Ascending aorta (tissue), 2 donors: ENCODE measurements around the gene ITGB5. TPM values are rescaled to one million over a fixed set of nuclear protein-coding genes. Genes with fewer than 3 reads are reported as not detected.
A peak's percentile ranks its signal among the peaks of the same experiment; 100 is the strongest.

ENCODE experiments used
- DNase-seq, 2 donors: peaks; one replicate each; pipeline ENCODE4 v3.0.0-alpha.2; 2019; ENCODE audit warnings: low spot score in 2 of 2
- H3K27ac ChIP-seq, 2 donors: fragments of 200-600 bp; sonication (generic); one replicate each; pipeline ENCODE4 v1.5.1; 2016 to 2017; ENCODE audit warnings: mild to moderate bottlenecking in 1 of 2
- H3K27me3 ChIP-seq: fragments of 200-600 bp; sonication (generic); one replicate; pipeline ENCODE4 v1.5.1; 2017
- H3K36me3 ChIP-seq, 2 donors: fragments of 200-600 bp; sonication (generic); one replicate each; pipeline ENCODE4 v1.5.1; 2016
- H3K4me1 ChIP-seq, 2 donors: fragments of 200-600 bp; sonication (generic); one replicate each; pipeline ENCODE4 v1.5.1; 2016 to 2017; ENCODE audit warnings: mild to moderate bottlenecking in 1 of 2
- H3K4me3 ChIP-seq, 2 donors: fragments of 200-600 bp; sonication (generic); one replicate each; pipeline ENCODE4 v1.5.1; 2016 to 2017; ENCODE audit warnings: mild to moderate bottlenecking in 1 of 2
- H3K9me3 ChIP-seq, 2 donors: fragments of 200-600 bp; sonication (generic); one replicate each; pipeline ENCODE4 v1.5.1; 2016
- CTCF ChIP-seq, 3 experiments: fragments of 200-600 bp in 2 of 3; fragments of 450-650 bp in 1 of 3; sonication (generic) in 2 of 3; IDR thresholded peaks; one replicate each; pipeline ENCODE4 v1.5.1; 2016 to 2019; ENCODE audit warnings: antibody characterized with exemption in 3 of 3, mild to moderate bottlenecking in 1 of 3, moderate library complexity in 1 of 3
- intact Hi-C: fragments of 100-400 bp; cut with DNase I; formaldehyde crosslinking; loops from one replicate; pipeline ENCODE4 v1.15.1; 2023
- total RNA-seq: library from RNA; depleted of rRNA; stranded (reverse); fragments of >200 nt; gene quantifications from one replicate; pipeline ENCODE4 v1.1.0, GENCODE V29; 2016

ITGB5 gene
- total RNA-seq, 1 donor from 2014 or later: 595 TPM

- Histone ChIP-seq H3K27ac (peak overlapping the region; percentile 71 to 80), H3K27me3 (no peaks in the 10 kb centered on the region), H3K9me3 (no peaks in the 10 kb centered on the region), H3K4me1 (peaks cover 9 to 49% of the 10 kb centered on the region in 2 donors), H3K36me3 (peaks cover 6 to 15% of the 10 kb centered on the region in 2 donors), H3K4me3 (no peak overlapping the region)
- no peak for TF ChIP-seq CTCF (IDR thresholded peaks at IDR 0.05)
- intact Hi-C loops: no loop called here
- DNase-seq: peak in 1 of 2 donors; percentile 78
These were observed 28.1 kb downstream of the ITGB5 start for GRCh38 chr3:124859025-124859424.

GRCh38 chr3:124858275-124858674 lies 28.9 kb downstream of the ITGB5 start:
- intact Hi-C loops: no loop called here
- H3K36me3 ChIP-seq: peaks cover 6 to 15% of the 10 kb centered on the region in 2 donors
- peak overlapping the region; percentile 71 to 80 for H3K27ac ChIP-seq
- H3K9me3 ChIP-seq: no peaks in the 10 kb centered on the region
- H3K27me3 ChIP-seq: no peaks in the 10 kb centered on the region
- no peak for TF ChIP-seq CTCF (IDR thresholded peaks at IDR 0.05)
- no peak overlapping the region for H3K4me3 ChIP-seq
- H3K4me1 ChIP-seq: peaks cover 9 to 47% of the 10 kb centered on the region in 2 donors
- DNase-seq: peak in 1 of 2 donors; percentile 5

GRCh38 chr3:124856677-124857076 lies 30.5 kb downstream of the ITGB5 start:
- Histone ChIP-seq H3K27ac (peak overlapping the region in 1 of 2 donors; percentile 80), H3K4me3 (no peak overlapping the region), H3K9me3 (no peaks in the 10 kb centered on the region), H3K4me1 (peaks cover 9 to 49% of the 10 kb centered on the region in 2 donors), H3K27me3 (no peaks in the 10 kb centered on the region), H3K36me3 (peaks cover 6 to 15% of the 10 kb centered on the region in 2 donors)
- TF ChIP-seq CTCF (IDR thresholded peaks at IDR 0.05): no peak
- DNase-seq: peak in 1 of 2 donors; percentile 2
- intact Hi-C loops: no loop called here

GRCh38 chr3:124854009-124854408 lies 33.2 kb downstream of the ITGB5 start:
- intact Hi-C loops: no loop called here
- no peak overlapping the region for H3K4me3 ChIP-seq
- no peaks in the 10 kb centered on the region for H3K9me3 ChIP-seq
- peaks cover 6 to 11% of the 10 kb centered on the region in 2 donors for H3K36me3 ChIP-seq
- H3K4me1 ChIP-seq: peaks cover 10 to 46% of the 10 kb centered on the region in 2 donors
- DNase-seq: no peak
- no peak for TF ChIP-seq CTCF (IDR thresholded peaks at IDR 0.05)
- H3K27me3 ChIP-seq: no peaks in the 10 kb centered on the region
- H3K27ac ChIP-seq: peak overlapping the region in 1 of 2 donors; percentile 86

- intact Hi-C loops: loop anchor here (2.0 kb wide), 1 partner anchor 33 kb away; the partner anchor contains the start of gene ITGB5
- TF ChIP-seq CTCF (IDR thresholded peaks at IDR 0.05): no peak
- Histone ChIP-seq H3K4me1 (peaks cover 10 to 40% of the 10 kb centered on the region in 2 donors), H3K27ac (peak overlapping the region; percentile 82 to 86), H3K36me3 (peaks cover 6 to 11% of the 10 kb centered on the region in 2 donors), H3K4me3 (no peak overlapping the region), H3K27me3 (no peaks in the 10 kb centered on the region), H3K9me3 (no peaks in the 10 kb centered on the region)
- DNase-seq: peak in 1 of 2 donors; percentile 7
These were observed 33.7 kb downstream of the ITGB5 start for GRCh38 chr3:124853446-124853845.
